Activated T-helper 1 cell treated with anti-CD3 and anti-CD28 coated beads, Interleukin-12 subunit alpha, Interleukin-12 subunit beta, Interleukin-2, Interleukin-4 antibody, amounts not matched to agents 30 ng/mL and 10 ng/mL and 1 ng/mL, durations not matched to agents 14 hours and 24 hours and 36 hours (primary cell): ENCODE data around the gene CCDC30. TPM values are rescaled to one million over a fixed set of nuclear protein-coding genes. Genes with fewer than 3 reads are reported as not detected.
"Not testable (repeated sequence)": the region's sequence is repeated elsewhere in the genome, so short reads cannot be mapped to it uniquely, and the experiment has no call there.

Experiments
- DNase-seq: peaks from one replicate; pipeline ENCODE4 v3.0.0; 2021; ENCODE audit warnings: low spot score
- H3K27ac Mint-ChIP-seq: one replicate; pipeline ENCODE4 v1.8.0; 2021; ENCODE audit warnings: mild to moderate bottlenecking, mixed read lengths
- H3K27me3 Mint-ChIP-seq: one replicate; pipeline ENCODE4 v1.8.0; 2022; ENCODE audit warnings: mild to moderate bottlenecking, moderate library complexity, mixed read lengths; ENCODE audit not compliant: insufficient read depth
- H3K36me3 Mint-ChIP-seq: one replicate; pipeline ENCODE4 v1.8.0; 2021; ENCODE audit warnings: low read depth, mixed read lengths
- H3K4me1 Mint-ChIP-seq: one replicate; pipeline ENCODE4 v1.8.0; 2021; ENCODE audit warnings: low read depth, mixed read lengths
- H3K4me3 Mint-ChIP-seq: one replicate; pipeline ENCODE4 v1.8.0; 2021; ENCODE audit warnings: mild to moderate bottlenecking, moderate library complexity, mixed read lengths
- H3K9me3 Mint-ChIP-seq: one replicate; pipeline ENCODE4 v1.8.0; 2021; ENCODE audit warnings: mixed read lengths
- intact Hi-C: fragments of 100-400 bp; cut with micrococcal nuclease; formaldehyde crosslinking; loops from one replicate; pipeline ENCODE4 v1.15.1; 2024
- total RNA-seq: library from RNA; stranded (reverse); gene quantifications from 2 replicates; pipeline ENCODE4 v1.2.3, GENCODE V29; 2022

Gene CCDC30
- total RNA-seq, 1 donor from 2014 or later, result 1.0 TPM

DNA sequence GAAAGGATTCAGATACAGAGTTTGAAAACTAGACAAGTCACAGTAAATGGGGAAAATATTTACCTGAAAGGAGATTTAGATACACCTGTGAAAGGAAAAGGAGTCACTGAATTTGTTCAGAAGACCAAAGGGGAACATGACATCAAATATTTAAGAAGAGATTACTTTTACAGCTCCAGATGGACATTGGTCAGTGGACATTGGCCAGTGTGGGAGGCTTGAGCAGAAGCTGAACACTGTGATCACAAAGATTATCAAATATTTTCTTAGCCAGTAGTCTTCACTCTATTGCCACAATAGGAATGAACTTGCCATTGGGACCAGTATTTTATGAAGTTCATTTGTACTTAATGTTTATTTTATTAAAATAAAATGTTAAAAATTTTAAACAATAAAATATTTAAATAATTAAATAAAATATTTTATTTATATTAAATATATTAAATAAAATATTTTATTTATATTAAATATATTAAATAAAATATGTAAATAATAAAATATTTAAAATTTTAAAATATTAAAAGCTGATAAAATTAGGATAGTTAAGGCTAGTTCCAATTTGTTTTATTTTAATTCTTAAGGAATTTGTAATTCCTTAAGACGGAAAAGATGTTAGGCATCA, 94.3 kb downstream of the CCDC30 start:
- H3K36me3 Mint-ChIP-seq, result no peaks in the 10 kb centered on the region
- no peak overlapping the region for H3K4me3 Mint-ChIP-seq
- no peak for DNase-seq
- intact Hi-C loops, result no loop called here
- peaks cover 6% of the 10 kb centered on the region for H3K27me3 Mint-ChIP-seq
- H3K9me3 Mint-ChIP-seq, result no peaks in the 10 kb centered on the region
- no peaks in the 10 kb centered on the region for H3K4me1 Mint-ChIP-seq
- no peak overlapping the region for H3K27ac Mint-ChIP-seq

GRCh38 chr1:42567038-42567437, 104.0 kb downstream of the CCDC30 start:
- Mint-ChIP-seq H3K4me3 (no peak overlapping the region), H3K36me3 (no peaks in the 10 kb centered on the region), H3K9me3 (no peaks in the 10 kb centered on the region), H3K27ac (no peak overlapping the region), H3K27me3 (peaks cover 3% of the 10 kb centered on the region), H3K4me1 (no peaks in the 10 kb centered on the region)
- no peak for DNase-seq
- intact Hi-C loops, result no loop called here

DNA sequence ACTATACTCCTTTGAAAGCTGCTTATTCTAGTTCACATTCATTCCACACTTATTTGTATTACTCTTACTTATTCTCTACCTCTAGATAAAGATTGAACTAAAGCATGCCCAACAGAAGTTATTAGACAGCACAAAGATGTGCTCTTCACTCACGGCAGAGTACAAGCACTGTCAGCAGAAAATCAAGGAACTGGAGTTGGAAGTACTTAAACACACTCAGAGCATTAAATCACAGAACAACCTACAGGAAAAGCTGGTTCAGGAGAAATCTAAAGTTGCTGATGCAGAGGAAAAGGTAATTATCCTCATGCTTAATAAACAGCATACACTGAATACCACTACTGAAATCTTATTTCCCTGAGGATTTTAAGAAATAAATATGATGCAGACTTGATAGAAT, 113.8 kb downstream of the CCDC30 start:
- Mint-ChIP-seq H3K27ac (no peak overlapping the region), H3K27me3 (peaks cover 2% of the 10 kb centered on the region), H3K9me3 (no peaks in the 10 kb centered on the region), H3K4me3 (no peak overlapping the region), H3K36me3 (no peaks in the 10 kb centered on the region), H3K4me1 (no peaks in the 10 kb centered on the region)
- intact Hi-C loops, result loop anchor here (5.0 kb wide), 1 partner anchor 85 kb away; no protein-coding TSS in a partner anchor
- DNase-seq, result no peak

- Mint-ChIP-seq H3K27me3 (peaks cover 2% of the 10 kb centered on the region), H3K9me3 (peaks cover 27% of the 10 kb centered on the region), H3K4me1 (no peaks in the 10 kb centered on the region), H3K36me3 (peaks cover 3% of the 10 kb centered on the region), H3K4me3 (no peak overlapping the region), H3K27ac (no peak overlapping the region)
- DNase-seq, result no peak
- intact Hi-C loops, result no loop called here
Measured at GRCh38 chr1:42586016-42586415, 122.9 kb downstream of the CCDC30 start.

DNA sequence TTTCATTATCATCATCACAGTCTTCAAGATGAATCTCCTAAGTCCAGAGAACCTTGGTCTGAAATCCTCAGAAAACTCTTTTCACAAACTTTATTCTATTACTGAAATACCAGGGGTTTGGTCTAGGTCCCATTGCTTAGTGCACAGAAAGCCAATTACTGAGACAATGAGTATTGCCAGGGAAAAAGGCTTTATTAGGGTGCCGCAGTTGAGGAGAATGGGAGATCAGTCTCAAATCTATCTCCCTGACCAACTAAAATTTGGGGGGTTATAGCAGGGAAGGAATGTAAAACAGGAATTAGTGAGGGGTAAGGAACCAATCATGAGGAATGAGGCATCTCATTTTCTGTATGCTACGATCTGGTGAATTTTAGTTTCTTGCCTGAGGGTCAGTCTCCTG, 124.7 kb downstream of the CCDC30 start:
- H3K4me3 Mint-ChIP-seq, result no peak overlapping the region
- no peak for DNase-seq
- H3K27ac Mint-ChIP-seq, result no peak overlapping the region
- peaks cover 4% of the 10 kb centered on the region for H3K27me3 Mint-ChIP-seq
- intact Hi-C loops, result no loop called here
- H3K9me3 Mint-ChIP-seq, result peaks cover 27% of the 10 kb centered on the region
- H3K36me3 Mint-ChIP-seq, result peaks cover 3% of the 10 kb centered on the region
- no peaks in the 10 kb centered on the region for H3K4me1 Mint-ChIP-seq

DNA sequence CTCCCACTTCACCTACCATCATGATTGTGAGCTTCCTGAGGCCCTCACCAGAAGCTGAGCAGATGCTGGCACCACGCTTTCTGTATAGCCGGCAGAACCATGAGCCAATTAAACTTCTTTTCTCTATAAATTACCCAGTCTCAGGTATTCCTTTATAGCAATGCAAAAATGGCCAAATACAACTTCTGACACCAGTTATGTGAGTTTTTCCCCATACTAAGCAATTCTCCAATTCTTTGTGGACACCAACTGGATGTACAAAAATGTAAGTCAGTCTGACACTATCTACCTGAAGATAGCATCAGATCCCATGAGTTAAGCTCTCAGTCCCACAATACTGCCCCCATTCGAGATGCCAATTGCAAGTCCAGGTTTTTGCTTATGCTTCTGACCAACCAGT, 129.7 kb downstream of the CCDC30 start:
- no peak for DNase-seq
- intact Hi-C loops, result no loop called here
- peaks cover 3% of the 10 kb centered on the region for H3K36me3 Mint-ChIP-seq
- no peaks in the 10 kb centered on the region for H3K4me1 Mint-ChIP-seq
- peaks cover 10% of the 10 kb centered on the region for H3K27me3 Mint-ChIP-seq
- no peak overlapping the region for H3K27ac Mint-ChIP-seq
- H3K9me3 Mint-ChIP-seq, result peaks cover 20% of the 10 kb centered on the region
- no peak overlapping the region for H3K4me3 Mint-ChIP-seq

DNA sequence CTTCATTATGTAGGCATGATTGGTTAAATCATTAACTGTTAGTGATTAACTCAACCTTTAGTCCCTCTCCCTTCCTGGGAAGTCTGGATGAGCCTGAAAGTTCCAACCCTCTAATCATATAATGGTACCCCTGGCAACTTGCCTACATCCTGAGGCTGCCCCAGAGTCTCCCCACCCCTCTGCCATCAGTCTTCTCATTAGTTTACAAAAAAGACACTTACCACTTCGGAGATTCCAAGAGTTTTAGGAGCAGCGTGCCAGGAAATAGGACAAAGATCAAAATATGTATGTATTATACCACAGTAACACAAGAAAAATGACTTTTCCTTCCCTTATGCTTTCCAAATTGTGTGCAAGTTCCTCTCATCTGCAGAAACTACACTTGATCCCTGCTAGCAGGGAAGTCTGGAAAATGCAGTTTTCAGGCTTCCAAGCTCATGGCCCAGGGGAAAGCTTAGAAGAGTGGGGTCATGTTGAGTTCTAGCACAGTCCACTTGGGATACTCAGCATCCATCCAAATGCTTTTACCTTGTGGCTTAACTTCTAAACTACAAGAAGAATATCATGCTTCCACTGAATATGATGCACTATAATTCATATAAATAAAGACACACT, 130.5 kb downstream of the CCDC30 start:
- no peak overlapping the region for H3K4me3 Mint-ChIP-seq
- intact Hi-C loops, result no loop called here
- DNase-seq, result no peak
- no peak overlapping the region for H3K27ac Mint-ChIP-seq
- peaks cover 10% of the 10 kb centered on the region for H3K27me3 Mint-ChIP-seq
- H3K36me3 Mint-ChIP-seq, result no peaks in the 10 kb centered on the region
- H3K4me1 Mint-ChIP-seq, result no peaks in the 10 kb centered on the region
- H3K9me3 Mint-ChIP-seq, result peaks cover 12% of the 10 kb centered on the region

- no peak overlapping the region for H3K27ac Mint-ChIP-seq
- peaks cover 8% of the 10 kb centered on the region for H3K9me3 Mint-ChIP-seq
- intact Hi-C loops, result no loop called here
Measured at GRCh38 chr1:42601472-42601871, 138.4 kb downstream of the CCDC30 start.

GRCh38 chr1:42613803-42614131, 150.7 kb downstream of the CCDC30 start:
- no peak for DNase-seq
- intact Hi-C loops, result no loop called here
- H3K4me3 Mint-ChIP-seq, result no peak overlapping the region
- no peaks in the 10 kb centered on the region for H3K4me1 Mint-ChIP-seq
- no peak overlapping the region for H3K27ac Mint-ChIP-seq
- H3K9me3 Mint-ChIP-seq, result no peaks in the 10 kb centered on the region
- no peaks in the 10 kb centered on the region for H3K36me3 Mint-ChIP-seq
- H3K27me3 Mint-ChIP-seq, result peaks cover 2% of the 10 kb centered on the region

More at GRCh38 chr1:42601472-42601871, 138.4 kb downstream of the CCDC30 start:
- Mint-ChIP-seq H3K4me1 (no peaks in the 10 kb centered on the region), H3K27me3 (peaks cover 12% of the 10 kb centered on the region), H3K36me3 (no peaks in the 10 kb centered on the region), H3K4me3 (no peak overlapping the region)
- no peak for DNase-seq

- DNase-seq, result no peak
- Mint-ChIP-seq H3K4me1 (no peaks in the 10 kb centered on the region), H3K27me3 (peaks cover 2% of the 10 kb centered on the region), H3K27ac (no peak overlapping the region), H3K4me3 (no peak overlapping the region), H3K9me3 (no peaks in the 10 kb centered on the region), H3K36me3 (no peaks in the 10 kb centered on the region)
- intact Hi-C loops, result no loop called here
Measured at GRCh38 chr1:42618866-42619265, 155.8 kb downstream of the CCDC30 start.

- H3K4me3 Mint-ChIP-seq, result no peak overlapping the region
- DNase-seq, result no peak
- intact Hi-C loops, result no loop called here
- peaks cover 5% of the 10 kb centered on the region for H3K27me3 Mint-ChIP-seq
- no peak overlapping the region for H3K27ac Mint-ChIP-seq
- no peaks in the 10 kb centered on the region for H3K9me3 Mint-ChIP-seq
- H3K4me1 Mint-ChIP-seq, result no peaks in the 10 kb centered on the region
- no peaks in the 10 kb centered on the region for H3K36me3 Mint-ChIP-seq
Measured at GRCh38 chr1:42620307-42620706, 157.2 kb downstream of the CCDC30 start.

GRCh38 chr1:42621180-42621579, 158.1 kb downstream of the CCDC30 start:
- H3K9me3 Mint-ChIP-seq, H3K27me3 Mint-ChIP-seq, H3K27ac Mint-ChIP-seq, DNase-seq, H3K36me3 Mint-ChIP-seq, H3K4me1 Mint-ChIP-seq, intact Hi-C loops, H3K4me3 Mint-ChIP-seq: not testable (repeated sequence)

DNA sequence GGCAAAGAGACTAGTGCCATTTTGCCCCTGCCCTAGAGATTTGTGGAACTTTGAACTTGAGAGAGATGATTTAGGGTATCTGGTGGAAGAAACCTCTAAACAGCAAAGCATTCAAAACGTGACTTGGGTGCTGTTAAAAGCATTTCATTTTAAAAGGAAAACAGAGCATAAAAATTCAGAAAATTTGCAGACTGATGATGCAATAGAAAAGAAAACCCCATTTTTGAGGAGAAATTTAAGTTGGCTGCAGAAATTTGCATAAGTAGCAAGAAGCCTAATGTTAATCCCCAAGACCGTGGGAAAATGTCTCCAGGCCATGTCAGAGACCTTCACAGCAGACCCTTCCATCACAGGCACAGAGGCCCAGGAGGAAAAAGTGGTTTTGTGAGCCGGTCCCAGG, 164.1 kb downstream of the CCDC30 start:
- intact Hi-C loops, result not testable (repeated sequence)

GRCh38 chr1:42639116-42639515, 176.0 kb downstream of the CCDC30 start:
- Mint-ChIP-seq H3K27me3 (peaks cover 4% of the 10 kb centered on the region), H3K36me3 (no peaks in the 10 kb centered on the region), H3K4me1 (no peaks in the 10 kb centered on the region), H3K27ac (no peak overlapping the region), H3K4me3 (no peak overlapping the region), H3K9me3 (no peaks in the 10 kb centered on the region)
- intact Hi-C loops, result no loop called here
- no peak for DNase-seq

More for the DNA sequence above, 164.1 kb downstream of the CCDC30 start:
- peaks cover 13% of the 10 kb centered on the region for H3K27me3 Mint-ChIP-seq
- not testable (repeated sequence) for H3K4me1 Mint-ChIP-seq, H3K36me3 Mint-ChIP-seq, DNase-seq, H3K9me3 Mint-ChIP-seq, H3K27ac Mint-ChIP-seq, H3K4me3 Mint-ChIP-seq
